ENCODE measurements around the gene POLR1E.

POLR1E gene

GRCh38 chr9:37540634-37541033 is 54.9 kb downstream of the POLR1E start:
- DNase-seq = no peak

- no peak for DNase-seq
These were observed 55.7 kb downstream of the POLR1E start for GRCh38 chr9:37541465-37541864.

- DNase-seq = no peak
These were observed 56.7 kb downstream of the POLR1E start for GRCh38 chr9:37542488-37542887.

GRCh38 chr9:37542895-37543294 is 57.1 kb downstream of the POLR1E start:
- no peak for DNase-seq

GRCh38 chr9:37543468-37543867 is 57.7 kb downstream of the POLR1E start:
- no peak for DNase-seq

- no peak for DNase-seq
These were observed 61.7 kb downstream of the POLR1E start for GRCh38 chr9:37547328-37547878.

- no peak for DNase-seq
These were observed 63.8 kb downstream of the POLR1E start for GRCh38 chr9:37549527-37549926.

- DNase-seq = no peak
These were observed 65.0 kb downstream of the POLR1E start for GRCh38 chr9:37550781-37551180.

- DNase-seq = no peak
These were observed 65.7 kb downstream of the POLR1E start for GRCh38 chr9:37551468-37551867.

- no peak for DNase-seq
These were observed 66.1 kb downstream of the POLR1E start for GRCh38 chr9:37551888-37552287.

Measured in CD4-positive, alpha-beta T cell treated with Interleukin-17A for 4 hours (primary cell).